ENCODE results near the gene DYRK3. TPM values are rescaled to one million over a fixed set of nuclear protein-coding genes. Genes with fewer than 3 reads are reported as not detected.

The DYRK3 gene
- total and polyA plus RNA-seq, 9 of the 15 experiments (the other 6 are each of a cell fraction or from before 2014, with no cell fraction given): 4.5 to 33.7 (median 25.7) TPM

- DNase-seq (ENCODE audit: extremely low read depth in 1 of 4, low spot score in 3 of 4) (peak in 2 of 4 experiments; percentile 45 to 66), ATAC-seq (peak; percentile 12; the same call in 2 of the 3 replicates), FAIRE-seq (peak; percentile 61)
- H3K27me3 ChIP-seq (ENCODE audit: control insufficient read depth in 2 of 2, insufficient read depth in 2 of 2, low read length in 2 of 2): no peaks in the 10 kb centered on the region; a peak in 1 of 5 replicates
- BruUV-seq (replicated peaks): no TSS peak
- intact Hi-C loops (cut with micrococcal nuclease) (no loop called here), in situ Hi-C loops (cut with MboI) (no loop called here)
- no peaks in the 10 kb centered on the region for H3K9me3 ChIP-seq (replicated peaks; ENCODE audit: control insufficient read depth, insufficient read depth, low read depth, low read length)
- CTCF ChIA-PET (ENCODE audit: low intra/inter-chr PET ratio): no interaction called here
- H3K4me2 ChIP-seq (ENCODE audit: insufficient read depth, low read length): peak overlapping the region; percentile 22
- H4K20me1 ChIP-seq (replicated peaks; ENCODE audit: control insufficient read depth, insufficient read depth, low read length): no peaks in the 10 kb centered on the region
- no peaks in the 10 kb centered on the region for H3K36me3 ChIP-seq (ENCODE audit: control insufficient read depth, insufficient read depth, low read length)
- peak overlapping the region; percentile 75 for H2AFZ ChIP-seq (ENCODE audit: low read depth, low read length)
- H3K27ac ChIP-seq (ENCODE audit: extremely low read depth, low read depth, low read length): 0 out of 3 replicates have a peak overlapping the region, but pooled peaks have one; percentile 21
- peaks cover 21 to 55% of the 10 kb centered on the region in 2 experiments for H3K4me1 ChIP-seq (replicated peaks in 1 of 2; ENCODE audit: control insufficient read depth in 2 of 2, insufficient read depth in 2 of 2, low read length in 2 of 2)
- peaks cover 3% of the 10 kb centered on the region for H3K9me1 ChIP-seq (ENCODE audit: control insufficient read depth, insufficient read depth, low read length)
- no peak overlapping the region for H3K9ac ChIP-seq (ENCODE audit: insufficient read depth in 1 of 2, low read depth in 2 of 2, low read length in 2 of 2)
- no peak overlapping the region for H3K4me3 ChIP-seq
- WGBS (ENCODE audit: insufficient coverage, low coverage, missing lambda C conversion rate): 10% methylated on average over 4 of the region's 4 CpGs
- H3K79me2 ChIP-seq (ENCODE audit: control insufficient read depth, insufficient read depth, low read length): peaks cover 2% of the 10 kb centered on the region
- POLR2A ChIA-PET: interaction anchor here (0.6 to 1.4 kb wide), 3 partner anchors 10 to 17 kb away, joined by 3 read pairs; no protein-coding TSS in a partner anchor
- TF ChIP-seq MEIS2 (IDR thresholded peaks at IDR 0.05; ENCODE audit: partially characterized antibody): peak; percentile 86
- TF ChIP-seq NFE2 (IDR thresholded peaks at IDR 0.05; ENCODE audit: low read depth): peak; percentile 84
- 0 out of 2 replicates have a peak, but pooled peaks have one; percentile 5 for TF ChIP-seq TCF3 (CRISPR knock-in tag; IDR thresholded peaks at IDR 0.05)
- peak; percentile 33; the same call in 1 of the 2 replicates for TF ChIP-seq NFIC (IDR thresholded peaks at IDR 0.05)
- peak; percentile 50; the same call in 1 of the 2 replicates for TF ChIP-seq MAFF (IDR thresholded peaks at IDR 0.05; ENCODE audit: low read length)
- TF ChIP-seq KAT8 (IDR thresholded peaks at IDR 0.05; ENCODE audit: low read depth): no peak
- TF ChIP-seq NR4A1 (CRISPR knock-in tag; IDR thresholded peaks at IDR 0.05): no peak
- TF ChIP-seq NR4A1 (tag; IDR thresholded peaks at IDR 0.05): 0 out of 2 replicates have a peak, but pooled peaks have one; percentile 11
- TF ChIP-seq ZNF740 (CRISPR knock-in tag; IDR thresholded peaks at IDR 0.05): 0 out of 2 replicates have a peak, but pooled peaks have one; percentile 23
- no peak for TF ChIP-seq ZNF740 (tag; IDR thresholded peaks at IDR 0.05)
- 0 out of 2 replicates have a peak, but pooled peaks have one; percentile 37 for TF ChIP-seq BACH1 (tag; IDR thresholded peaks at IDR 0.05)
- no peak for TF ChIP-seq ZNF12 (CRISPR knock-in tag; IDR thresholded peaks at IDR 0.05)
- TF ChIP-seq, protein P1, sequence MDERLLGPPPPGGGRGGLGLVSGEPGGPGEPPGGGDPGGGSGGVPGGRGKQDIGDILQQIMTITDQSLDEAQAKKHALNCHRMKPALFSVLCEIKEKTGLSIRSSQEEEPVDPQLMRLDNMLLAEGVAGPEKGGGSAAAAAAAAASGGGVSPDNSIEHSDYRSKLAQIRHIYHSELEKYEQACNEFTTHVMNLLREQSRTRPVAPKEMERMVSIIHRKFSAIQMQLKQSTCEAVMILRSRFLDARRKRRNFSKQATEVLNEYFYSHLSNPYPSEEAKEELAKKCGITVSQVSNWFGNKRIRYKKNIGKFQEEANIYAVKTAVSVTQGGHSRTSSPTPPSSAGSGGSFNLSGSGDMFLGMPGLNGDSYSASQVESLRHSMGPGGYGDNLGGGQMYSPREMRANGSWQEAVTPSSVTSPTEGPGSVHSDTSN (CRISPR knock-in tag; IDR thresholded peaks at IDR 0.05; ENCODE audit: low read depth): no peak; the same call in 1 of the 2 replicates
- TF ChIP-seq, protein P1 (tag; conservative IDR thresholded peaks at IDR 0.05; ENCODE audit: low read depth): peak; percentile 89
- no peak for TF ChIP-seq STAG1 (CRISPR knock-in tag; IDR thresholded peaks at IDR 0.05; ENCODE audit: borderline replicate concordance)
- TF ChIP-seq FOSL1 (tag; conservative IDR thresholded peaks at IDR 0.05): 0 out of 2 replicates have a peak, but pooled peaks have one; percentile 12
- no peak for TF ChIP-seq ZZZ3 (IDR thresholded peaks at IDR 0.05)
- no peak for TF ChIP-seq HNRNPL (IDR thresholded peaks at IDR 0.05; ENCODE audit: low read depth, low read length)
- TF ChIP-seq ETV6 (IDR thresholded peaks at IDR 0.05; ENCODE audit: borderline replicate concordance in 1 of 2, low read depth in 2 of 2, low read length in 1 of 2): peak in 1 of 2 experiments; percentile 59; a peak in 1 of 4 replicates
- no peak for TF ChIP-seq ETV6 (CRISPR knock-in tag; IDR thresholded peaks at IDR 0.05; ENCODE audit: borderline replicate concordance)
- TF ChIP-seq ARID1B (IDR thresholded peaks at IDR 0.05): 0 out of 2 replicates have a peak, but pooled peaks have one; percentile 22
- no peak for TF ChIP-seq NCOA6 (IDR thresholded peaks at IDR 0.05)
Measured at GRCh38 chr1:206680279-206680678, 44.9 kb downstream of the DYRK3 start.
